ENCODE data around the gene CEACAM19.

CEACAM19 gene

GRCh38 chr19:44732235-44733014 is 61.1 kb downstream of the CEACAM19 start:
- no peak for ATAC-seq
- TF ChIP-seq CREB5 (CRISPR knock-in tag; IDR thresholded peaks at IDR 0.05; ENCODE audit: low read depth) = no peak
- TF ChIP-seq ZC3H10 (CRISPR knock-in tag; IDR thresholded peaks at IDR 0.05) = no peak
- TF ChIP-seq BACH2 (CRISPR knock-in tag; IDR thresholded peaks at IDR 0.05; ENCODE audit: borderline replicate concordance) = no peak
- TF ChIP-seq ARNTL (CRISPR knock-in tag; IDR thresholded peaks at IDR 0.05; ENCODE audit: borderline replicate concordance, low read depth) = no peak
- no peak for TF ChIP-seq GLIS3 (CRISPR knock-in tag; IDR thresholded peaks at IDR 0.05)
- no peak for TF ChIP-seq RARB (CRISPR knock-in tag; IDR thresholded peaks at IDR 0.05)
- TF ChIP-seq POU6F1 (CRISPR knock-in tag; IDR thresholded peaks at IDR 0.05; ENCODE audit: borderline replicate concordance, low read depth) = no peak
- TF ChIP-seq ZNF8 (CRISPR knock-in tag; IDR thresholded peaks at IDR 0.05) = no peak
- TF ChIP-seq CSDC2 (CRISPR knock-in tag; IDR thresholded peaks at IDR 0.05) = no peak
- TF ChIP-seq PATZ1 (CRISPR knock-in tag; IDR thresholded peaks at IDR 0.05; ENCODE audit: borderline replicate concordance) = no peak
- TF ChIP-seq SNAI2 (CRISPR knock-in tag; IDR thresholded peaks at IDR 0.05) = no peak
- TF ChIP-seq ESRRG (CRISPR knock-in tag; IDR thresholded peaks at IDR 0.05) = no peak
- TF ChIP-seq TCF4 (CRISPR knock-in tag; IDR thresholded peaks at IDR 0.05; ENCODE audit: borderline replicate concordance) = no peak
- no peak for TF ChIP-seq ZFP3 (CRISPR knock-in tag; IDR thresholded peaks at IDR 0.05)
- no peak for TF ChIP-seq TOX (CRISPR knock-in tag; IDR thresholded peaks at IDR 0.05; ENCODE audit: borderline replicate concordance)
- no peak for TF ChIP-seq ISL1 (CRISPR knock-in tag; IDR thresholded peaks at IDR 0.05)
- no peak for TF ChIP-seq PPARA (CRISPR knock-in tag; IDR thresholded peaks at IDR 0.05; ENCODE audit: borderline replicate concordance)
- no peak for TF ChIP-seq TSHZ2 (CRISPR knock-in tag; IDR thresholded peaks at IDR 0.05)
- TF ChIP-seq ZFP30 (CRISPR knock-in tag; IDR thresholded peaks at IDR 0.05) = no peak
- no peak for TF ChIP-seq CSRNP3 (CRISPR knock-in tag; IDR thresholded peaks at IDR 0.05)
